ENCODE data around the gene GRAP2. TPM values are rescaled to one million over a fixed set of nuclear protein-coding genes. Genes with fewer than 3 reads are reported as not detected.

The GRAP2 gene
- total RNA-seq, 1 experiment from 2014 or later = not detected

- Histone ChIP-seq H4K20me1 (ENCODE audit: low read length) (0 out of 2 replicates have a peak, but pooled peaks cover 4% of the 10 kb centered on the region), H3K4me1 (ENCODE audit: insufficient read depth, low read length) (peaks cover 28% of the 10 kb centered on the region), H3K4me2 (ENCODE audit: low read length) (peak overlapping the region; percentile 49; the same call in 1 of the 2 replicates), H3K79me2 (ENCODE audit: low read length) (peaks cover 17% of the 10 kb centered on the region), H3K9ac (ENCODE audit: low read length) (no peak overlapping the region), H3K27ac (ENCODE audit: low read length) (no peak overlapping the region), H3K9me2 (replicated peaks; ENCODE audit: low read length) (no peaks in the 10 kb centered on the region), H3K27me3 (ENCODE audit: low read length) (no peaks in the 10 kb centered on the region), H3K4me3 (ENCODE audit: low read length) (no peak overlapping the region), H3K9me3 (ENCODE audit: low read length) (no peaks in the 10 kb centered on the region), H2AFZ (ENCODE audit: low read length) (no peak overlapping the region), H3K36me3 (ENCODE audit: low read depth, low read length) (no peaks in the 10 kb centered on the region), H3F3A (ENCODE audit: low read length, unreplicated experiment) (no peaks in the 10 kb centered on the region)
- CTCF ChIA-PET = no interaction called here
- no TSS peak for BruUV-seq (replicated peaks)
- no peak for TF ChIP-seq EZH2 (IDR thresholded peaks at IDR 0.05; ENCODE audit: low read length, unreplicated experiment)
- TF ChIP-seq CTCF (conservative IDR thresholded peaks at IDR 0.05; ENCODE audit: low read depth, low read length) = no peak
- no peak for TF ChIP-seq EZH2phosphoT487 (IDR thresholded peaks at IDR 0.05; ENCODE audit: borderline replicate concordance, low read length)
- ATAC-seq (no peak), DNase-seq (no peak)
- POLR2A ChIA-PET (ENCODE audit: unreplicated experiment) = no interaction called here
- intact Hi-C loops (cut with micrococcal nuclease) = no loop called here
These were observed 96.5 kb downstream of the GRAP2 start for GRCh38 chr22:39997421-39997820.

GRCh38 chr22:39997939-39998726, 97.2 kb downstream of the GRAP2 start:
- peak; percentile 61 for DNase-seq
- no peak overlapping the region; the same call in 1 of the 2 replicates for H3K4me3 ChIP-seq (ENCODE audit: low read length)

More at GRCh38 chr22:39997939-39998726, 97.2 kb downstream of the GRAP2 start:
- intact Hi-C loops (cut with micrococcal nuclease) = no loop called here
- Histone ChIP-seq H3K9me2 (replicated peaks; ENCODE audit: low read length) (no peaks in the 10 kb centered on the region), H3K79me2 (ENCODE audit: low read length) (peaks cover 17% of the 10 kb centered on the region), H3K4me2 (ENCODE audit: low read length) (peak overlapping the region; percentile 49), H3K27ac (ENCODE audit: low read length) (no peak overlapping the region), H3K9ac (ENCODE audit: low read length) (no peak overlapping the region), H3K36me3 (ENCODE audit: low read depth, low read length) (no peaks in the 10 kb centered on the region), H3K27me3 (ENCODE audit: low read length) (no peaks in the 10 kb centered on the region), H2AFZ (ENCODE audit: low read length) (no peak overlapping the region), H3K4me1 (ENCODE audit: insufficient read depth, low read length) (peaks cover 28% of the 10 kb centered on the region), H4K20me1 (ENCODE audit: low read length) (0 out of 2 replicates have a peak, but pooled peaks cover 4% of the 10 kb centered on the region), H3F3A (ENCODE audit: low read length, unreplicated experiment) (no peaks in the 10 kb centered on the region), H3K9me3 (ENCODE audit: low read length) (no peaks in the 10 kb centered on the region)
- CTCF ChIA-PET = no interaction called here
- ATAC-seq = peak; percentile 42
- TF ChIP-seq EZH2phosphoT487 (IDR thresholded peaks at IDR 0.05; ENCODE audit: borderline replicate concordance, low read length) (no peak), CTCF (conservative IDR thresholded peaks at IDR 0.05; ENCODE audit: low read depth, low read length) (no peak), EZH2 (IDR thresholded peaks at IDR 0.05; ENCODE audit: low read length, unreplicated experiment) (no peak)
- POLR2A ChIA-PET (ENCODE audit: unreplicated experiment) = no interaction called here
- BruUV-seq (replicated peaks) = no TSS peak

Data from PC-3 (cell line).